BLaER1 treated with 17β-estradiol and CSF1 and Interleukin-3, amounts not matched to agents 10 nM and 100 nM (cell line): ENCODE measurements around the gene DPYD.

Experiments
- H3K27ac ChIP-seq, 11 experiments: shearing (Covaris generic); formaldehyde crosslinking; 2 replicates each; pipeline ENCODE4 v1.8.1; 2022
- H3K27me3 ChIP-seq, 11 experiments: shearing (Covaris generic); formaldehyde crosslinking; 2 replicates each; pipeline ENCODE4 v1.8.1; 2022
- H3K36me3 ChIP-seq, 11 experiments: shearing (Covaris generic); formaldehyde crosslinking; 2 replicates each; pipeline ENCODE4 v1.8.1; 2022
- H3K4me1 ChIP-seq, 10 experiments: shearing (Covaris generic); formaldehyde crosslinking; 2 replicates each; pipeline ENCODE4 v1.8.1; 2022
- H3K4me2 ChIP-seq, 11 experiments: shearing (Covaris generic); formaldehyde crosslinking; 2 replicates each; pipeline ENCODE4 v1.8.1; 2022
- H3K4me3 ChIP-seq, 10 experiments: shearing (Covaris generic); formaldehyde crosslinking; 2 replicates each; pipeline ENCODE4 v1.8.1; 2022
- H3K9ac ChIP-seq, 11 experiments: shearing (Covaris generic); formaldehyde crosslinking; 2 replicates each; pipeline ENCODE4 v1.8.1; 2022
- H3K9me3 ChIP-seq, 11 experiments: shearing (Covaris generic); formaldehyde crosslinking; replicated peaks in 1 of 11; 2 replicates each; pipeline ENCODE4 v1.8.1; 2022
- H4K20me1 ChIP-seq, 11 experiments: shearing (Covaris generic); formaldehyde crosslinking; 2 replicates each; pipeline ENCODE4 v1.8.1; 2022
- Cebpa-rat ChIP-seq, 11 experiments: shearing (Covaris generic); IDR thresholded peaks; 2 replicates each; pipeline ENCODE4 v1.8.1; 2022

DPYD gene

GRCh38 chr1:97209381-97209957 is 711.4 kb downstream of the DPYD start:
- Histone ChIP-seq H3K9me3 (no peaks in the 10 kb centered on the region), H4K20me1 (no peaks in the 10 kb centered on the region), H3K27me3 (no peaks in the 10 kb centered on the region), H3K4me3 (no peak overlapping the region), H3K36me3 (no peaks in the 10 kb centered on the region; a peak in 2 of 22 replicates), H3K27ac (no peak overlapping the region), H3K4me1 (no peaks in the 10 kb centered on the region), H3K9ac (no peak overlapping the region), H3K4me2 (no peak overlapping the region)
- no peak for TF ChIP-seq Cebpa-rat (IDR thresholded peaks at IDR 0.05)

- Histone ChIP-seq H3K4me1 (no peaks in the 10 kb centered on the region), H3K36me3 (no peaks in the 10 kb centered on the region), H3K9me3 (no peaks in the 10 kb centered on the region), H3K4me2 (no peak overlapping the region), H3K9ac (no peak overlapping the region), H3K4me3 (no peak overlapping the region), H3K27ac (no peak overlapping the region), H3K27me3 (no peaks in the 10 kb centered on the region), H4K20me1 (no peaks in the 10 kb centered on the region)
- no peak for TF ChIP-seq Cebpa-rat (IDR thresholded peaks at IDR 0.05)
Measured at GRCh38 chr1:97207868-97208267, 713.0 kb downstream of the DPYD start.

GRCh38 chr1:97204468-97204867 is 716.4 kb downstream of the DPYD start:
- Histone ChIP-seq H3K4me3 (no peak overlapping the region), H3K9me3 (no peaks in the 10 kb centered on the region), H3K27ac (no peak overlapping the region), H3K36me3 (no peaks in the 10 kb centered on the region), H3K4me1 (no peaks in the 10 kb centered on the region), H3K4me2 (no peak overlapping the region), H4K20me1 (no peaks in the 10 kb centered on the region), H3K9ac (no peak overlapping the region), H3K27me3 (no peaks in the 10 kb centered on the region)
- TF ChIP-seq Cebpa-rat (IDR thresholded peaks at IDR 0.05), result no peak

GRCh38 chr1:97202481-97203380 is 718.1 kb downstream of the DPYD start:
- no peak overlapping the region for H3K4me3 ChIP-seq
- no peaks in the 10 kb centered on the region for H4K20me1 ChIP-seq
- H3K4me1 ChIP-seq, result no peaks in the 10 kb centered on the region
- H3K27me3 ChIP-seq, result no peaks in the 10 kb centered on the region
- TF ChIP-seq Cebpa-rat (IDR thresholded peaks at IDR 0.05), result no peak
- no peaks in the 10 kb centered on the region for H3K9me3 ChIP-seq
- no peak overlapping the region for H3K4me2 ChIP-seq
- H3K9ac ChIP-seq, result no peak overlapping the region
- H3K27ac ChIP-seq, result no peak overlapping the region
- no peaks in the 10 kb centered on the region for H3K36me3 ChIP-seq

DNA sequence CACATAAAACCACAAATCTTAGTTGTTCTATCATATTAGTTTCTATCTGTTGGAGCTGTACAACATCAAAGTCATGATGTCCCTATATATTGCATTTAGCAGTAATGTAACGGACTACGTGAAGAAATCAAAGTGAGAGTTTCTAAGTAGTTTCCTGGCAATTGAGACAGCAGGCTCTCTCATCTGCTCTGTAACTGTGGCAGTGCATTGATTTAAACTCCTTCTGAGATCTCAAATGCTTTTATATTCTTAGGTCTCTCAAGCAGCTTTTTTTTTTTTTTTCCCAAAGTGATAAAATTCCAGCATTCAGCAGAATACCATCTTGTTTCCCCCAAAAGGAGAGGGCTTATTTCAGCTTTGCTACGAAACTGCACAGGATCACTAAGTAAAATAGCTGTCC is 719.2 kb downstream of the DPYD start:
- Histone ChIP-seq H3K4me1 (no peaks in the 10 kb centered on the region), H3K27me3 (no peaks in the 10 kb centered on the region), H3K9me3 (no peaks in the 10 kb centered on the region), H3K36me3 (no peaks in the 10 kb centered on the region), H3K4me2 (no peak overlapping the region), H3K27ac (no peak overlapping the region), H3K9ac (no peak overlapping the region), H3K4me3 (no peak overlapping the region), H4K20me1 (no peaks in the 10 kb centered on the region)
- no peak for TF ChIP-seq Cebpa-rat (IDR thresholded peaks at IDR 0.05)

GRCh38 chr1:97200595-97200994 is 720.2 kb downstream of the DPYD start:
- Histone ChIP-seq H4K20me1 (no peaks in the 10 kb centered on the region), H3K9ac (no peak overlapping the region), H3K4me1 (no peaks in the 10 kb centered on the region), H3K36me3 (peaks cover 0 to 9% (median 0%) of the 10 kb centered on the region in 11 experiments; a peak in 1 of 22 replicates), H3K4me2 (no peak overlapping the region), H3K27ac (no peak overlapping the region), H3K27me3 (no peaks in the 10 kb centered on the region), H3K9me3 (no peaks in the 10 kb centered on the region), H3K4me3 (no peak overlapping the region)
- no peak for TF ChIP-seq Cebpa-rat (IDR thresholded peaks at IDR 0.05)

- Histone ChIP-seq H3K9me3 (peaks cover 0 to 10% (median 0%) of the 10 kb centered on the region in 11 experiments; a peak in 2 of 22 replicates), H3K4me1 (no peaks in the 10 kb centered on the region), H3K27me3 (no peaks in the 10 kb centered on the region), H4K20me1 (no peaks in the 10 kb centered on the region), H3K4me2 (no peak overlapping the region), H3K36me3 (peaks cover 0 to 35% (median 0%) of the 10 kb centered on the region in 11 experiments; a peak in 6 of 22 replicates), H3K4me3 (no peak overlapping the region), H3K27ac (no peak overlapping the region), H3K9ac (no peak overlapping the region)
- no peak for TF ChIP-seq Cebpa-rat (IDR thresholded peaks at IDR 0.05)
Measured at GRCh38 chr1:97196825-97197516, 723.9 kb downstream of the DPYD start.

GRCh38 chr1:97192872-97193572 is 727.8 kb downstream of the DPYD start:
- no peak overlapping the region for H3K4me3 ChIP-seq
- H3K27me3 ChIP-seq, result no peaks in the 10 kb centered on the region
- no peaks in the 10 kb centered on the region for H3K4me1 ChIP-seq
- H4K20me1 ChIP-seq, result no peaks in the 10 kb centered on the region
- no peak overlapping the region for H3K9ac ChIP-seq
- no peak for TF ChIP-seq Cebpa-rat (IDR thresholded peaks at IDR 0.05)
- H3K36me3 ChIP-seq, result peaks cover 0 to 71% (median 0%) of the 10 kb centered on the region in 11 experiments; a peak in 6 of 22 replicates
- peaks cover 0 to 10% (median 0%) of the 10 kb centered on the region in 11 experiments; a peak in 2 of 22 replicates for H3K9me3 ChIP-seq
- no peak overlapping the region for H3K27ac ChIP-seq
- no peak overlapping the region for H3K4me2 ChIP-seq

DNA sequence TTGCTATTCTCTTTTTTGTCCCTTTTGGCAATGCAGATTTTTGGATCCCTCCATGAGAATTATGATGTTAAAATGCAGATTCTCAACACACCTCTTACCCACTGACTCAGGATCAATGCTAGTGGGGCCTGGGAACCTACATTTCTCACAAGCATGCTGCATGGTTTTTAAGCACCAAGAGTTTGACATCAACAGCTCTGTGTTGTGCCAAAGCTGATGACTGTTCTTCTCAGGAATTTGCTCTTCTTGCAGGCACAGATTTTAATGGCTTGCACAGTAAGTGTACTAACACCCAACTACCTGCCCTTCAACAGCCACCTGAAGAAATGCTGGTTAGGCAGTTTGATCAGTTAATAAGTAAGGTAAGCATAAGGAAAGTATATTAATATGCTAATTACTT is 730.5 kb downstream of the DPYD start:
- H3K4me2 ChIP-seq, result no peak overlapping the region
- H3K9ac ChIP-seq, result no peak overlapping the region
- H3K27ac ChIP-seq, result no peak overlapping the region
- no peaks in the 10 kb centered on the region for H3K4me1 ChIP-seq
- peaks cover 0 to 10% (median 0%) of the 10 kb centered on the region in 11 experiments; a peak in 2 of 22 replicates for H3K9me3 ChIP-seq
- TF ChIP-seq Cebpa-rat (IDR thresholded peaks at IDR 0.05), result no peak
- H3K27me3 ChIP-seq, result no peaks in the 10 kb centered on the region
- H3K36me3 ChIP-seq, result peaks cover 0 to 82% (median 0%) of the 10 kb centered on the region in 11 experiments; a peak in 6 of 22 replicates
- no peak overlapping the region for H3K4me3 ChIP-seq
- H4K20me1 ChIP-seq, result no peaks in the 10 kb centered on the region
